Motor neuron (in vitro differentiated cells): ENCODE data around the gene HNF4A. TPM values are rescaled to one million over a fixed set of nuclear protein-coding genes. Genes with fewer than 3 reads are reported as not detected.

Experiments used
- ATAC-seq, 8 experiments: fragments of 200-7000 bp; cut with Tn5 transposase; replicated peaks in 6 of 8; 2 replicates each; pipeline ENCODE4 v1.8.0; 2021; ENCODE audit warnings: mild to moderate bottlenecking in 8 of 8, moderate library complexity in 8 of 8
- H3K27ac ChIP-seq, 2 donors: fragments of 250-450 bp; sonication (Bioruptor Pico); 2 replicates each; pipeline ENCODE4 v1.9.0; 2021; ENCODE audit warnings: antibody characterized with exemption in 2 of 2, mild to moderate bottlenecking in 2 of 2, moderate library complexity in 1 of 2
- H3K4me1 ChIP-seq, 2 donors: fragments of 250-450 bp; sonication (Bioruptor Pico); replicated peaks in 1 of 2; 2 replicates each; pipeline ENCODE4 v1.6.1; 2021; ENCODE audit warnings: antibody characterized with exemption in 2 of 2, mild to moderate bottlenecking in 2 of 2, moderate library complexity in 1 of 2
- H3K4me3 ChIP-seq, 5 donors: fragments of 250-450 bp; sonication (Bioruptor Pico); 2 replicates each; pipeline ENCODE4 v1.9.0; 2021; ENCODE audit warnings: antibody characterized with exemption in 5 of 5, mild to moderate bottlenecking in 5 of 5, moderate library complexity in 4 of 5
- WGBS, 10 experiments: fragments of 450-650 bp; shearing (Covaris generic); methylation state at CpG; one replicate each; pipeline ENCODE4 v1.0.0; 2022; 5-methylcytosine and 5-hydroxymethylcytosine counted together
- in situ Hi-C, 9 experiments: fragments of 400-800 bp; cut with MboI; loops; one replicate each; pipeline ENCODE4 v1.15.0; 2021; ENCODE audit warnings: low sequenced_read_pairs in 9 of 9, low pct_unique_long_range_greater_than_20kb in 2 of 9; ENCODE audit not compliant: unreplicated experiment in 9 of 9
- total RNA-seq, 8 experiments: library from RNA; unstranded; fragments of 300-600 nt; gene quantifications; 2 replicates each; pipeline versions ENCODE4 v1.2.3 to v1.2.4, GENCODE V29; 2022

Gene HNF4A
- total RNA-seq, 8 experiments from 2014 or later = 0.09 to 0.62 (median 0.17) TPM; not detected in 2

GRCh38 chr20:44455126-44455525 lies 99.6 kb downstream of the HNF4A start:
- Histone ChIP-seq H3K27ac (no peak overlapping the region), H3K4me3 (no peak overlapping the region), H3K4me1 (no peaks in the 10 kb centered on the region)
- WGBS, 10 experiments = 21 to 87% (median 63%) methylated on average over 1 to 3 of the region's 3 CpGs; no CpG with 5 or more reads in 1 of the 10 experiments
- in situ Hi-C loops = loop anchor here in 3 of 9 experiments (10.0 to 25.0 kb wide), 2 partner anchors 240 to 243 kb away; partner anchors contain the start of gene OSER1 (in 3 of the 3)
- ATAC-seq = no peak

- H3K4me3 ChIP-seq = no peak overlapping the region
- no peaks in the 10 kb centered on the region for H3K4me1 ChIP-seq
- WGBS, 10 experiments = 0 to 100% (median 90%) methylated on average over 1 to 6 of the region's 8 CpGs; no CpG with 5 or more reads in 4 of the 10 experiments
- in situ Hi-C loops = loop anchor here in 3 of 9 experiments (10.0 to 25.0 kb wide), 2 partner anchors 242 to 244 kb away; partner anchors contain the start of gene OSER1 (in 3 of the 3)
- H3K27ac ChIP-seq = no peak overlapping the region
- no peak for ATAC-seq
Measured at GRCh38 chr20:44456611-44457010, 101.1 kb downstream of the HNF4A start.

DNA sequence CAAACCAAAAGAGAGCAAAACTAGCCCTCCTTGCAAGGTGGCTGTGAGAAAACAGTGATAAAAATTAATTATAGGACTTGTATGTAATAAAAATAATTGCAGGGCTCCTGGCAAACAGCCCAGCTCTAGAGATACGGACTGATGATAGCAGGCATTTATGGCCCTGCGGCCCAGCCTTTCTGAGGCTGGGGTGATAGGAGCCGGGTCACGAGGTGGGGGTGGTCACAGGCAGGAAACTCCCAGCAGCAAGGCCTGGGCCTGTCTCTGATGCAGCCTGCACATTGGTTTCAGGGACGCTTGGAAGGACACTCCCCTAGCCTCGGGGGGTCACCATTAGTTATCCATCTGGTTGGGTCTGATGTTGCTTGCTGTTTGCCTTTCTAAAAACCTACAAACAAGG lies 101.5 kb downstream of the HNF4A start:
- no peaks in the 10 kb centered on the region for H3K4me1 ChIP-seq
- no peak overlapping the region for H3K4me3 ChIP-seq
- ATAC-seq = no peak
- 0 to 100% (median 70%) methylated on average over 1 to 6 of the region's 6 CpGs; no CpG with 5 or more reads in 3 of the 10 experiments for WGBS, 10 experiments
- in situ Hi-C loops = loop anchor here in 3 of 9 experiments (10.0 to 25.0 kb wide), 2 partner anchors 242 to 245 kb away; partner anchors contain the start of gene OSER1 (in 3 of the 3)
- no peak overlapping the region for H3K27ac ChIP-seq

DNA sequence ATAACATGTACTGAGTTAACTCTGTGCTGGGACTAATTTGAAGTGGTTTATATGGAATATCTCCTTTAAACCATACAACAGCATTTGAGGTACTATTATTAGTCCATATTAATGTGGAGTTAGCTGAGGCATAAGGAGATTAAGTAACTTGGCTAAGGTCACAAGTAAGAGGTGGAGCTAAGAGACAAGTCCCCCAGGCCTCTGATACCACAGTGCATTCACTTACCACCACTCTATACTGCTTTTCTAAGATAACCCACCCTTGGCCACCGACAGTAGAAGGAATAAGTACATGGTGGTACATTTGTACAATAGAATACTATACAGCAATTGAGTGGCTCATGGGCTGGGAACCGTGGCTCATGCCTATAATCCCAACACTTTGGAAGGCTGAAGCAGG lies 103.8 kb downstream of the HNF4A start:
- in situ Hi-C loops = loop anchor here in 3 of 9 experiments (10.0 to 25.0 kb wide), 2 partner anchors 244 to 247 kb away; partner anchors contain the start of gene OSER1 (in 3 of the 3)
- 17 to 100% (median 41%) methylated on average over 1 to 2 of the region's 2 CpGs; no CpG with 5 or more reads in 4 of the 10 experiments for WGBS, 10 experiments
- Histone ChIP-seq H3K4me3 (no peak overlapping the region), H3K4me1 (no peaks in the 10 kb centered on the region), H3K27ac (no peak overlapping the region)
- no peak for ATAC-seq

DNA sequence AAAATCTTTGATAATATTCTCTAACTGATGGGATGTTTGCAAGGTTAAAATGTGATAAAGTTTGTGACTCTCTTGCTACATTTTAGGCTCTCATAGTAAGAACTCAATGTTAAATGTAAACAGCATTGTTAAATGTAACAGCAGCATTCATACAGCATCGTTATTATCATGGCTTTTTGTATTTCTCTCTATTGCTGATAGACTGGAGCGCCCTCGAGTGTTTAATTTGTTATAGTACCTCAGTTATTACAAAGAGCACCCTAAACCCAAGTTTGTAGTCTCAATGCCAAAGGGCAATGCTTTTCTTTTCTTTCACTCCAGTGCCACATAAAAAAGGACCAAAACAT lies 105.3 kb downstream of the HNF4A start:
- Histone ChIP-seq H3K27ac (no peak overlapping the region), H3K4me3 (no peak overlapping the region), H3K4me1 (no peaks in the 10 kb centered on the region)
- WGBS, 10 experiments = 0 to 27% (median 11%) methylated on average over 1 to 3 of the region's 3 CpGs; no CpG with 5 or more reads in 3 of the 10 experiments
- ATAC-seq = peak in 4 of 8 experiments; percentile 49 to 77 (median 71)
- in situ Hi-C loops = loop anchor here in 3 of 9 experiments (5.0 to 25.0 kb wide), 2 partner anchors 73 to 248 kb away; partner anchors contain the start of gene OSER1 (in 2 of the 3)

GRCh38 chr20:44461142-44461802 lies 105.8 kb downstream of the HNF4A start:
- Histone ChIP-seq H3K27ac (no peak overlapping the region), H3K4me1 (no peaks in the 10 kb centered on the region), H3K4me3 (no peak overlapping the region)
- no peak for ATAC-seq
- 17 to 91% (median 69%) methylated on average over 1 to 5 of the region's 6 CpGs; no CpG with 5 or more reads in 1 of the 10 experiments for WGBS, 10 experiments
- in situ Hi-C loops = loop anchor here in 3 of 9 experiments (5.0 to 25.0 kb wide), 2 partner anchors 74 to 249 kb away; partner anchors contain the start of gene OSER1 (in 2 of the 3)

- in situ Hi-C loops = loop anchor here in 3 of 9 experiments (5.0 to 25.0 kb wide), 2 partner anchors 74 to 249 kb away; partner anchors contain the start of gene OSER1 (in 2 of the 3)
- Histone ChIP-seq H3K4me3 (no peak overlapping the region), H3K4me1 (no peaks in the 10 kb centered on the region), H3K27ac (no peak overlapping the region)
- 20 to 94% (median 64%) methylated on average over 1 to 5 of the region's 5 CpGs; no CpG with 5 or more reads in 2 of the 10 experiments for WGBS, 10 experiments
- no peak for ATAC-seq
Measured at GRCh38 chr20:44461803-44462174, 106.3 kb downstream of the HNF4A start.

DNA sequence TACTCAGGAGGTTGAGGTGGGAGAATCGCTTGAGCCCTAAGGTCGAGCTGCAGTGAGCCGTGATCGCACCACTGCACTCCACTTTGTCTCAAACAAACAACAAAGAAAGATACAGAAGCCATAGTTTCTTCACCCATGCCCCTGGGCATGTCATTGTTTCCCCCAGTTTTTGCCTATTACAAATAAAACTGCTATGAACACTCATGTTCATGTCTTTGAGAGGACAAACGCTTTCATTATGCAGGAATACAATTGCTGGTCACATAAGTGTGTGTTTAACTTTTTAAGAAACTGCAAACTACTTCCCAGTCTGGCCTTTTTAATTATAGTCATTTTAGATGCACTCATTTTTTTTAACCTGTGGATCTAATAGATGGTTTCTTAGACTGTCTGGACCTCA lies 108.0 kb downstream of the HNF4A start:
- no peak overlapping the region for H3K4me3 ChIP-seq
- in situ Hi-C loops = loop anchor here in 3 of 9 experiments (5.0 to 25.0 kb wide), 2 partner anchors 76 to 251 kb away; partner anchors contain the start of gene OSER1 (in 2 of the 3)
- H3K27ac ChIP-seq = no peak overlapping the region
- 0 to 100% (median 72%) methylated on average over 1 to 5 of the region's 5 CpGs; no CpG with 5 or more reads in 2 of the 10 experiments for WGBS, 10 experiments
- no peaks in the 10 kb centered on the region for H3K4me1 ChIP-seq
- ATAC-seq = no peak

DNA sequence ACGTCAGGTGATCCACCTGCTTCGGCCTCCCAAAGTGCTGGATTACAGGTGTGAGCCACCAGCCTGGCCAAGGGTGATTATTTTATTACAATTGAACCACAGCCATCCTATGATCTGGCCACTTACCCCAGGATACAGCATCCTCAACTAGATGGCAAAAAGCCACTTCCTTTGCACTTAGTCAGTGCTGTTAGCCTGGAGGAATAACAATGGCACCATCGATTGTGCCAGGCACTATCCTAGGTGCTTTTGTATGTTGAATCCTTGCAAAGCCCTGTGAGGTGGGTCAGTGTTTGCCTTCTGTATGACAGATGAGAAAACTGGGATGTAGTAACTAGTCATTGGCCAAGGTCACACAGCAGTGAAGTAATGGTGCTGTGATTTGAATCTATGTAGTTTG lies 109.0 kb downstream of the HNF4A start:
- 33 to 100% (median 86%) methylated on average over 1 to 2 of the region's 3 CpGs; no CpG with 5 or more reads in 5 of the 10 experiments for WGBS, 10 experiments
- H3K4me1 ChIP-seq = no peaks in the 10 kb centered on the region
- in situ Hi-C loops = loop anchor here in 3 of 9 experiments (5.0 to 25.0 kb wide), 2 partner anchors 77 to 252 kb away; partner anchors contain the start of gene OSER1 (in 2 of the 3)
- no peak overlapping the region for H3K27ac ChIP-seq
- ATAC-seq = no peak
- H3K4me3 ChIP-seq = no peak overlapping the region

DNA sequence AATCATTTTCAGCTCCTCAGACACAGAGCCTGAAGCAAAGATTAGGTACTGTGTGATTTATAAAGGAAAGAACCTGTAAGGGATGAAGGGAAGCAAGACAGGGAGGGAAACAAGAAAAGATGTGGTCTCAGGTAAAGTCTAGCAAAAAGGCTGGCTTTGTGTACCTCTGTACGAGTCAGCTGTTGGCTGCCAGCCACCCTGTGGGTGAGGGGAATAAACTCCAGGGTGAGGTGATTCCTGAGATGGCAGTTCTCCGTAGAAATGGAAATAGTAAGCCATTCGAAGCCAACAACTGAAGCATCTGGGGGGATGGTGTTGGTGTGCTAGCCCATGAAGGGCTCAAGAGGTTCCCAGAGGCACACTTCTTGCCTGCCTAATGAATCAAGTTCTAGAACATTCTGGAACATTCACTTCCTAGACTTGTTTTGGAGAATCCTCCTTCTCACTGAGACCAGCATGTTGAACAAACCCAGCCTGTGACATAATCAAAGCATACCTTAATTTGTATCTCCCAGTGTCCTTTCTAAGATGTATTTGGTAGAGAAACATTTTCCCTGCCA lies 109.6 kb downstream of the HNF4A start:
- no peak overlapping the region for H3K27ac ChIP-seq
- no peaks in the 10 kb centered on the region for H3K4me1 ChIP-seq
- in situ Hi-C loops = loop anchor here in 2 of 9 experiments (25.0 kb wide), 1 partner anchor 253 kb away; the partner anchor contains the start of gene OSER1 (in 2 of the 2)
- no peak for ATAC-seq
- H3K4me3 ChIP-seq = no peak overlapping the region
- 0 to 83% (median 33%) methylated on average over 1 to 3 of the region's 3 CpGs; no CpG with 5 or more reads in 5 of the 10 experiments for WGBS, 10 experiments

DNA sequence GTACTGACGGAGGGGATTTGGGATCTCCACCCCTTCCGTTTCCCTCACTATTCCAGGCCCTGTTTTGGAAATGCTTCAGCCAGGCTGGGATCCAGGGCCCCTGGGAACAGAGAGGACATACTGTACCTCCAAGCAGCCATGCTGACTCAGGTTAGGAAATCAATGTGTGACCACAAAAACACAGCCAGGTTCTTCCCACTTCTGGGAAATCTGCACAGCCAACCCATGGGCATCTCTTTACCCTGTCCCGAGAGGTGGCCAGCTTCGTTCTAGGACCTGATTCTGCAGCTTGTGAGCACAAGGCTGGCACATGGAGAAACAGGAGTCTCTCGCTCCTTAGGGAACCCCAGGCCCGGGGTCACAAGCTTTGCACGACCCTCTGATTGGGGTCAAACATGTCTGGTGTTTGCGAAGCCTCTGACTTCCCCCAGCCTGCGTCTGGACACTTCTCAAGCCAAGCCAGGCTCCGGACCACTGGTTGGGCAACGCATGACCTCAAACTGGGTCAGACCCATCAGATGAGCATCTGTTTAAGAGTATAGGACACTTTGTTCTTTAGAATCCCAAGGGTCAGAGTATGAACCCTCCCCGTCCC lies 111.9 kb downstream of the HNF4A start:
- Histone ChIP-seq H3K27ac (no peak overlapping the region), H3K4me1 (no peaks in the 10 kb centered on the region), H3K4me3 (no peak overlapping the region)
- in situ Hi-C loops = loop anchor here in 2 of 9 experiments (25.0 kb wide), 1 partner anchor 255 kb away; the partner anchor contains the start of gene OSER1 (in 2 of the 2)
- 0 to 100% (median 73%) methylated on average over 1 to 7 of the region's 12 CpGs; no CpG with 5 or more reads in 2 of the 10 experiments for WGBS, 10 experiments
- ATAC-seq = no peak

GRCh38 chr20:44468044-44468782 lies 112.7 kb downstream of the HNF4A start:
- in situ Hi-C loops = loop anchor here in 2 of 9 experiments (25.0 kb wide), 1 partner anchor 256 kb away; the partner anchor contains the start of gene OSER1 (in 2 of the 2)
- no peak overlapping the region for H3K4me3 ChIP-seq
- no peak overlapping the region for H3K27ac ChIP-seq
- no peak for ATAC-seq
- no peaks in the 10 kb centered on the region for H3K4me1 ChIP-seq
- 0 to 100% (median 72%) methylated on average over 1 to 6 of the region's 8 CpGs; no CpG with 5 or more reads in 1 of the 10 experiments for WGBS, 10 experiments
